ENCODE measurements around the gene PAQR8. TPM values are rescaled to one million over a fixed set of nuclear protein-coding genes. Genes with fewer than 3 reads are reported as not detected.
A peak's percentile ranks its signal among the peaks of the same experiment; 100 is the strongest.

PAQR8 gene
- total and polyA plus RNA-seq, 2 of the 13 experiments (the other 11 are each of a cell fraction or from before 2014, with no cell fraction given): 37.7 to 50.7 TPM

DNA sequence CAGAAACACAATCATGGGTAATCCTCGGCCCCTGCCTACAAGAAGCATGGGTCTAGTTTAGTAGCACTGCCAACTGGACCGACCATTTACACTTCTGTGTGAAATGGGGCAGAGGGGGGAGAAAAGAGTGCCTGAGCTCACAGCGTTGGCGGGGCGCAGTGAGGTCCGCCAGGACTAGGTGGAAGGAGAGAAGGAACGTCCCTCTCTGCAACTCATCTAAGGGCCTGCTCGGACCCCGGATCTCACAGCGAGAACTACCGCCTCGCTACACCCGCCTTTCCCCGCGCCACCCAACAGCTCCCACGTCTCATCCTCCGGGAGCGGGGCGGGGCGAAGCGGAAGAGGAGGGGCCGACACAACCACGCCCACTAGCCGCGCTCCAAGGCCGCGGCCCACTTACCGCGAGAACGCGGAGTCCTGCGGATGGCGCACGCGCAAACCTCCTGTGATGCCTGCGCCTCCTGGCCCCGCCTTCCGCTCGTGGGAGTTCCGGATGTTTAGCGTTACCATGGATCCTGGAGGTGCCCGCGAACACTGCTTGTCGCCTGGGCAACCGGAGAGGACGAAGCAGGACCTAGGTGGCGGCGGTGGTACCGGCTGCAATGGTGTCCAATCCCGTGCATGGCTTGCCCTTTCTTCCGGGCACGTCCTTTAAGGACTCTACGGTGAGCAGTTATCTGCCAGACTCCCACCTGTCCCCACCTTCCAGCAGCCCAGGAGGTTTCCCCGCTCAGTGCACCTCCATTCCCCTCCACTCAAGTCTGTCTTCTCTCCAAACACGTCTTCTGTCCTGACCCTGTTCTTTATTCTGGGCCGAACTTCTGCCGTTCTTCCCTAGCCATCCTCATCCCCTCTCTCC lies 58.1 kb downstream of the PAQR8 start, which contains the start of gene EFHC1 (continued):
- no peak for TF ChIP-seq ZNF746 (CRISPR knock-in tag; IDR thresholded peaks at IDR 0.05)
- TF ChIP-seq HHEX (CRISPR knock-in tag; IDR thresholded peaks at IDR 0.05): peak; percentile 7; the same call in 1 of the 2 replicates
- no peak for TF ChIP-seq RCOR2 (CRISPR knock-in tag; IDR thresholded peaks at IDR 0.05)
- TF ChIP-seq, protein P1, sequence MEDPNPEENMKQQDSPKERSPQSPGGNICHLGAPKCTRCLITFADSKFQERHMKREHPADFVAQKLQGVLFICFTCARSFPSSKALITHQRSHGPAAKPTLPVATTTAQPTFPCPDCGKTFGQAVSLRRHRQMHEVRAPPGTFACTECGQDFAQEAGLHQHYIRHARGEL (CRISPR knock-in tag; IDR thresholded peaks at IDR 0.05): no peak
- no peak; the same call in 1 of the 2 replicates for TF ChIP-seq ZNF558 (CRISPR knock-in tag; IDR thresholded peaks at IDR 0.05; ENCODE audit: borderline replicate concordance)
- 0 out of 2 replicates have a peak, but pooled peaks have one; percentile 33 for TF ChIP-seq ZNF83 (CRISPR knock-in tag; IDR thresholded peaks at IDR 0.05; ENCODE audit: borderline replicate concordance)
- peak; percentile 39; the same call in 1 of the 2 replicates for TF ChIP-seq ZNF160 (CRISPR knock-in tag; IDR thresholded peaks at IDR 0.05)
- TF ChIP-seq NR1H2 (CRISPR knock-in tag; IDR thresholded peaks at IDR 0.05; ENCODE audit: borderline replicate concordance, low read depth): no peak
- TF ChIP-seq, protein P2, sequence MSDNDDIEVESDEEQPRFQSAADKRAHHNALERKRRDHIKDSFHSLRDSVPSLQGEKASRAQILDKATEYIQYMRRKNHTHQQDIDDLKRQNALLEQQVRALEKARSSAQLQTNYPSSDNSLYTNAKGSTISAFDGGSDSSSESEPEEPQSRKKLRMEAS (IDR thresholded peaks at IDR 0.05): peak; percentile 81
- TF ChIP-seq SRSF9 (IDR thresholded peaks at IDR 0.05; ENCODE audit: borderline replicate concordance, insufficient read depth, low read depth, low read length, poor library complexity, severe bottlenecking): no peak
- peak; percentile 98; the same call in 1 of the 2 replicates for TF ChIP-seq ZNF383 (CRISPR knock-in tag; IDR thresholded peaks at IDR 0.05; ENCODE audit: borderline replicate concordance)
- TF ChIP-seq, protein P3, sequence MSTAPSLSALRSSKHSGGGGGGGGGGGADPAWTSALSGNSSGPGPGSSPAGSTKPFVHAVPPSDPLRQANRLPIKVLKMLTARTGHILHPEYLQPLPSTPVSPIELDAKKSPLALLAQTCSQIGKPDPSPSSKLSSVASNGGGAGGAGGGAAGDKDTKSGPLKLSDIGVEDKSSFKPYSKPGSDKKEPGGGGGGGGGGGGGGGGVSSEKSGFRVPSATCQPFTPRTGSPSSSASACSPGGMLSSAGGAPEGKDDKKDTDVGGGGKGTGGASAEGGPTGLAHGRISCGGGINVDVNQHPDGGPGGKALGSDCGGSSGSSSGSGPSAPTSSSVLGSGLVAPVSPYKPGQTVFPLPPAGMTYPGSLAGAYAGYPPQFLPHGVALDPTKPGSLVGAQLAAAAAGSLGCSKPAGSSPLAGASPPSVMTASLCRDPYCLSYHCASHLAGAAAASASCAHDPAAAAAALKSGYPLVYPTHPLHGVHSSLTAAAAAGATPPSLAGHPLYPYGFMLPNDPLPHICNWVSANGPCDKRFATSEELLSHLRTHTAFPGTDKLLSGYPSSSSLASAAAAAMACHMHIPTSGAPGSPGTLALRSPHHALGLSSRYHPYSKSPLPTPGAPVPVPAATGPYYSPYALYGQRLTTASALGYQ (CRISPR knock-in tag; IDR thresholded peaks at IDR 0.05): peak; percentile 68; the same call in 1 of the 2 replicates
- TF ChIP-seq, protein P4, sequence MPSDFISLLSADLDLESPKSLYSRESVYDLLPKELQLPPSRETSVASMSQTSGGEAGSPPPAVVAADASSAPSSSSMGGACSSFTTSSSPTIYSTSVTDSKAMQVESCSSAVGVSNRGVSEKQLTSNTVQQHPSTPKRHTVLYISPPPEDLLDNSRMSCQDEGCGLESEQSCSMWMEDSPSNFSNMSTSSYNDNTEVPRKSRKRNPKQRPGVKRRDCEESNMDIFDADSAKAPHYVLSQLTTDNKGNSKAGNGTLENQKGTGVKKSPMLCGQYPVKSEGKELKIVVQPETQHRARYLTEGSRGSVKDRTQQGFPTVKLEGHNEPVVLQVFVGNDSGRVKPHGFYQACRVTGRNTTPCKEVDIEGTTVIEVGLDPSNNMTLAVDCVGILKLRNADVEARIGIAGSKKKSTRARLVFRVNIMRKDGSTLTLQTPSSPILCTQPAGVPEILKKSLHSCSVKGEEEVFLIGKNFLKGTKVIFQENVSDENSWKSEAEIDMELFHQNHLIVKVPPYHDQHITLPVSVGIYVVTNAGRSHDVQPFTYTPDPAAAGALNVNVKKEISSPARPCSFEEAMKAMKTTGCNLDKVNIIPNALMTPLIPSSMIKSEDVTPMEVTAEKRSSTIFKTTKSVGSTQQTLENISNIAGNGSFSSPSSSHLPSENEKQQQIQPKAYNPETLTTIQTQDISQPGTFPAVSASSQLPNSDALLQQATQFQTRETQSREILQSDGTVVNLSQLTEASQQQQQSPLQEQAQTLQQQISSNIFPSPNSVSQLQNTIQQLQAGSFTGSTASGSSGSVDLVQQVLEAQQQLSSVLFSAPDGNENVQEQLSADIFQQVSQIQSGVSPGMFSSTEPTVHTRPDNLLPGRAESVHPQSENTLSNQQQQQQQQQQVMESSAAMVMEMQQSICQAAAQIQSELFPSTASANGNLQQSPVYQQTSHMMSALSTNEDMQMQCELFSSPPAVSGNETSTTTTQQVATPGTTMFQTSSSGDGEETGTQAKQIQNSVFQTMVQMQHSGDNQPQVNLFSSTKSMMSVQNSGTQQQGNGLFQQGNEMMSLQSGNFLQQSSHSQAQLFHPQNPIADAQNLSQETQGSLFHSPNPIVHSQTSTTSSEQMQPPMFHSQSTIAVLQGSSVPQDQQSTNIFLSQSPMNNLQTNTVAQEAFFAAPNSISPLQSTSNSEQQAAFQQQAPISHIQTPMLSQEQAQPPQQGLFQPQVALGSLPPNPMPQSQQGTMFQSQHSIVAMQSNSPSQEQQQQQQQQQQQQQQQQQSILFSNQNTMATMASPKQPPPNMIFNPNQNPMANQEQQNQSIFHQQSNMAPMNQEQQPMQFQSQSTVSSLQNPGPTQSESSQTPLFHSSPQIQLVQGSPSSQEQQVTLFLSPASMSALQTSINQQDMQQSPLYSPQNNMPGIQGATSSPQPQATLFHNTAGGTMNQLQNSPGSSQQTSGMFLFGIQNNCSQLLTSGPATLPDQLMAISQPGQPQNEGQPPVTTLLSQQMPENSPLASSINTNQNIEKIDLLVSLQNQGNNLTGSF (CRISPR knock-in tag; IDR thresholded peaks at IDR 0.05): no peak
- TF ChIP-seq KLF13 (CRISPR knock-in tag; IDR thresholded peaks at IDR 0.05): no peak
- TF ChIP-seq, protein P5, sequence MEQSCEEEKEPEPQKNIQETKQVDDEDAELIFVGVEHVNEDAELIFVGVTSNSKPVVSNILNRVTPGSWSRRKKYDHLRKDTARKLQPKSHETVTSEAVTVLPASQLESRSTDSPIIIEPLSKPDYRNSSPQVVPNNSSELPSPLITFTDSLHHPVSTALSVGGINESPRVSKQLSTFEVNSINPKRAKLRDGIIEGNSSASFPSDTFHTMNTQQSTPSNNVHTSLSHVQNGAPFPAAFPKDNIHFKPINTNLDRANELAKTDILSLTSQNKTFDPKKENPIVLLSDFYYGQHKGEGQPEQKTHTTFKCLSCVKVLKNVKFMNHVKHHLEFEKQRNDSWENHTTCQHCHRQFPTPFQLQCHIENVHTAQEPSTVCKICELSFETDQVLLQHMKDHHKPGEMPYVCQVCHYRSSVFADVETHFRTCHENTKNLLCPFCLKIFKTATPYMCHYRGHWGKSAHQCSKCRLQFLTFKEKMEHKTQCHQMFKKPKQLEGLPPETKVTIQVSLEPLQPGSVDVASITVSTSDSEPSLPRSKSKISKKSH (CRISPR knock-in tag; IDR thresholded peaks at IDR 0.05; ENCODE audit: borderline replicate concordance): peak; percentile 80; the same call in 1 of the 2 replicates
- TF ChIP-seq ZNF101 (CRISPR knock-in tag; IDR thresholded peaks at IDR 0.05; ENCODE audit: borderline replicate concordance, low read depth): no peak
- TF ChIP-seq ATF7 (IDR thresholded peaks at IDR 0.05): no peak
- peak; percentile 67 for TF ChIP-seq ATF7 (CRISPR knock-in tag; IDR thresholded peaks at IDR 0.05)
- TF ChIP-seq TBX2 (CRISPR knock-in tag; IDR thresholded peaks at IDR 0.05; ENCODE audit: borderline replicate concordance): peak; percentile 80; the same call in 1 of the 2 replicates
